ENCODE results near the gene GLP2R.

- TF ChIP-seq CTCF (IDR thresholded peaks at IDR 0.05; ENCODE audit: insufficient read depth, low read length, poor library complexity, severe bottlenecking) (no peak), EZH2phosphoT487 (conservative IDR thresholded peaks at IDR 0.05; ENCODE audit: low read length) (no peak)
Measured at GRCh38 chr17:9817086-9817485, 8.6 kb upstream of the GLP2R start.
